HepG2 (cell line): ENCODE data around the gene DTNB. TPM values are rescaled to one million over a fixed set of nuclear protein-coding genes. Genes with fewer than 3 reads are reported as not detected.

Experiments
- ARNT2 ChIP-seq: sonication (generic); formaldehyde crosslinking; IDR thresholded peaks from 2 replicates; pipeline ENCODE4 v1.8.0; 2022; ENCODE audit warnings: mild to moderate bottlenecking, low read depth, missing genetic modification reagents, moderate library complexity
- ASH2L ChIP-seq: fragments of 300-600, 200-600 bp; sonication (generic); IDR thresholded peaks from 2 replicates; pipeline ENCODE4 v1.7.0; 2017; ENCODE audit warnings: low read depth, mild to moderate bottlenecking, moderate library complexity, mixed read lengths, low read length; ENCODE audit not compliant: insufficient read length
- CCAR2 ChIP-seq: fragments of 200-400 bp; formaldehyde crosslinking; optimal IDR thresholded peaks from 2 replicates; pipeline ENCODE3; 2018; ENCODE audit warnings: low read depth, mild to moderate bottlenecking, low read length, moderate library complexity
- FOXO1 ChIP-seq: sonication (generic); formaldehyde crosslinking; IDR thresholded peaks from 2 replicates; pipeline ENCODE4 v1.4.0; 2020; ENCODE audit warnings: missing genetic modification reagents
- HMGXB4 ChIP-seq, 2 experiments: sonication (generic) in 1 of 2; formaldehyde crosslinking in 1 of 2; IDR thresholded peaks; 2 replicates each; pipeline versions ENCODE4 v1.4.0 to v1.6.1; 2018 to 2020; ENCODE audit warnings: missing genetic modification reagents in 2 of 2, borderline replicate concordance in 1 of 2, low read depth in 1 of 2, mild to moderate bottlenecking in 1 of 2, missing biosample characterization in 1 of 2
- HNRNPL ChIP-seq: fragments of 200-400 bp; formaldehyde crosslinking; IDR thresholded peaks from 2 replicates; pipeline ENCODE4 v1.6.1; 2017; ENCODE audit warnings: mild to moderate bottlenecking, low read depth, low read length
- MIER3 ChIP-seq: IDR thresholded peaks from 2 replicates; pipeline ENCODE4 v1.6.1; 2016; ENCODE audit warnings: missing compliant biosample characterization, borderline replicate concordance
- RNF2 ChIP-seq: fragments of 450-650 bp; conservative IDR thresholded peaks from 2 replicates; pipeline ENCODE4 v1.6.1; 2016; ENCODE audit warnings: low read depth
- SMAD3 ChIP-seq: sonication (generic); formaldehyde crosslinking; IDR thresholded peaks from 2 replicates; pipeline ENCODE4 v1.4.0; 2020; ENCODE audit warnings: missing genetic modification reagents
- TRIM24 ChIP-seq: sonication (generic); formaldehyde crosslinking; IDR thresholded peaks from 2 replicates; pipeline ENCODE4 v1.8.0; 2022; ENCODE audit warnings: mild to moderate bottlenecking, missing genetic modification reagents
- U2AF2 ChIP-seq: fragments of 200-400 bp; formaldehyde crosslinking; IDR thresholded peaks from 2 replicates; pipeline ENCODE4 v1.6.1; 2017; ENCODE audit warnings: low read depth, mild to moderate bottlenecking, low read length
- ZNF383 ChIP-seq: sonication (generic); formaldehyde crosslinking; IDR thresholded peaks from 2 replicates; pipeline ENCODE4 v1.4.0; 2020; ENCODE audit warnings: missing genetic modification reagents, mild to moderate bottlenecking, borderline replicate concordance
- ZNF850 ChIP-seq: sonication (generic); formaldehyde crosslinking; conservative IDR thresholded peaks from 2 replicates; pipeline ENCODE4 v1.9.0; 2021; ENCODE audit warnings: mild to moderate bottlenecking, missing genetic modification reagents
- polyA plus RNA-seq, 8 experiments: library from polyadenylated mRNA; depleted of rRNA in 3 of 8; stranded (reverse) in 7 of 8; unstranded in 1 of 8; fragments of >200 nt; fragmentation: Illumina TruSeq in 4 of 8; extraction: Trizol in 4 of 8; gene quantifications; 2 replicates each; pipeline versions ENCODE4 v1.2.1 to v1.2.3, GENCODE V29; 2011 to 2016; ENCODE audit warnings: low read depth in 4 of 8, missing spikeins in 1 of 8, mixed read lengths in 1 of 8; ENCODE audit not compliant: insufficient read depth in 1 of 8
- total RNA-seq, 5 experiments: library from RNA; depleted of rRNA; stranded (reverse); fragments of >200 nt; fragmentation: Illumina TruSeq; extraction: Trizol; gene quantifications; 2 replicates each; pipeline ENCODE4 v1.2.3, GENCODE V29; 2016; ENCODE audit warnings: low read depth in 1 of 5
- TF ChIP-seq, protein P1 (sequence below): sonication (generic); formaldehyde crosslinking; IDR thresholded peaks from 2 replicates; pipeline ENCODE4 v1.4.0; 2020; ENCODE audit warnings: mild to moderate bottlenecking, missing genetic modification reagents
- TF ChIP-seq, protein P2 (sequence below): sonication (generic); formaldehyde crosslinking; IDR thresholded peaks from 2 replicates; pipeline ENCODE4 v1.8.0; 2022; ENCODE audit warnings: missing genetic modification reagents, mild to moderate bottlenecking, moderate library complexity, borderline replicate concordance

The DTNB gene
- total and polyA plus RNA-seq, 2 of the 13 experiments (the other 11 are each of a cell fraction or from before 2014, with no cell fraction given) = 14.4 to 23.9 TPM

DNA sequence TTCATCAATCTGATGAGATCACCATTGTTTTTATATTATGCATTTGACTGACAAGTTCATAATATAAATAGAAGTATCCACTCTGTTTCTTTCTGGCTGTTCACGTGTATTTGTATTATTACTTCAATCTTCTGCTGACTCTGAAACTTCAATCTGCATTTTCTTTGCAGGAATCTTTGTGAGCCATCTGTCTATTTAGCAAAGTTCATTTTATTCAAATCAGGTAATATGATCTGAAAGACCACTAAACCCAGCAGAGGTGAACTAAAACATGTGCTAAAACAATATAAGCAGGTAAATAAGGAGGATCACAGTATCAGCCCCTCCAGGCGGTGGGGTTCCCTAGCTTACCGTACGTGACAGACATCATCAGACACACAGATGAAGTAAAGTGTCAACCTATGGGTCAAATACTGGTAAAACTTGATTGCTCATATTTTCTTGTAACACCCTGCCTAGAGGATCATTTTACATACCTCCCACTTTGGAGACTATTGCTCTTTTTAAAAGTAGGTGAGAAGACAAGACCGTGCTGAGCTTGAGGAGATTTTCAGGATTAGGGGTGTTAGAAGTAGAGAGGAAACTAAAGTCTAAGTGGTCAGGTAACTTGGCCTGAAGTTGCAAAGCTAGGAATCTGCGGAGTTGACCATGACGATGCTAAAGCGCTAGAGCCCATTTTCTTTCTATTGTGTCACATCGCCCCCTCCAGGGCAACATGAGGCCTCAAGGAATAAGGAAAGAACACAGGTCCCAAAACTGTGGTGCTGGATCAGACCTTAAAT lies 9.0 kb downstream of the DTNB start (continued):
- TF ChIP-seq, protein P1, sequence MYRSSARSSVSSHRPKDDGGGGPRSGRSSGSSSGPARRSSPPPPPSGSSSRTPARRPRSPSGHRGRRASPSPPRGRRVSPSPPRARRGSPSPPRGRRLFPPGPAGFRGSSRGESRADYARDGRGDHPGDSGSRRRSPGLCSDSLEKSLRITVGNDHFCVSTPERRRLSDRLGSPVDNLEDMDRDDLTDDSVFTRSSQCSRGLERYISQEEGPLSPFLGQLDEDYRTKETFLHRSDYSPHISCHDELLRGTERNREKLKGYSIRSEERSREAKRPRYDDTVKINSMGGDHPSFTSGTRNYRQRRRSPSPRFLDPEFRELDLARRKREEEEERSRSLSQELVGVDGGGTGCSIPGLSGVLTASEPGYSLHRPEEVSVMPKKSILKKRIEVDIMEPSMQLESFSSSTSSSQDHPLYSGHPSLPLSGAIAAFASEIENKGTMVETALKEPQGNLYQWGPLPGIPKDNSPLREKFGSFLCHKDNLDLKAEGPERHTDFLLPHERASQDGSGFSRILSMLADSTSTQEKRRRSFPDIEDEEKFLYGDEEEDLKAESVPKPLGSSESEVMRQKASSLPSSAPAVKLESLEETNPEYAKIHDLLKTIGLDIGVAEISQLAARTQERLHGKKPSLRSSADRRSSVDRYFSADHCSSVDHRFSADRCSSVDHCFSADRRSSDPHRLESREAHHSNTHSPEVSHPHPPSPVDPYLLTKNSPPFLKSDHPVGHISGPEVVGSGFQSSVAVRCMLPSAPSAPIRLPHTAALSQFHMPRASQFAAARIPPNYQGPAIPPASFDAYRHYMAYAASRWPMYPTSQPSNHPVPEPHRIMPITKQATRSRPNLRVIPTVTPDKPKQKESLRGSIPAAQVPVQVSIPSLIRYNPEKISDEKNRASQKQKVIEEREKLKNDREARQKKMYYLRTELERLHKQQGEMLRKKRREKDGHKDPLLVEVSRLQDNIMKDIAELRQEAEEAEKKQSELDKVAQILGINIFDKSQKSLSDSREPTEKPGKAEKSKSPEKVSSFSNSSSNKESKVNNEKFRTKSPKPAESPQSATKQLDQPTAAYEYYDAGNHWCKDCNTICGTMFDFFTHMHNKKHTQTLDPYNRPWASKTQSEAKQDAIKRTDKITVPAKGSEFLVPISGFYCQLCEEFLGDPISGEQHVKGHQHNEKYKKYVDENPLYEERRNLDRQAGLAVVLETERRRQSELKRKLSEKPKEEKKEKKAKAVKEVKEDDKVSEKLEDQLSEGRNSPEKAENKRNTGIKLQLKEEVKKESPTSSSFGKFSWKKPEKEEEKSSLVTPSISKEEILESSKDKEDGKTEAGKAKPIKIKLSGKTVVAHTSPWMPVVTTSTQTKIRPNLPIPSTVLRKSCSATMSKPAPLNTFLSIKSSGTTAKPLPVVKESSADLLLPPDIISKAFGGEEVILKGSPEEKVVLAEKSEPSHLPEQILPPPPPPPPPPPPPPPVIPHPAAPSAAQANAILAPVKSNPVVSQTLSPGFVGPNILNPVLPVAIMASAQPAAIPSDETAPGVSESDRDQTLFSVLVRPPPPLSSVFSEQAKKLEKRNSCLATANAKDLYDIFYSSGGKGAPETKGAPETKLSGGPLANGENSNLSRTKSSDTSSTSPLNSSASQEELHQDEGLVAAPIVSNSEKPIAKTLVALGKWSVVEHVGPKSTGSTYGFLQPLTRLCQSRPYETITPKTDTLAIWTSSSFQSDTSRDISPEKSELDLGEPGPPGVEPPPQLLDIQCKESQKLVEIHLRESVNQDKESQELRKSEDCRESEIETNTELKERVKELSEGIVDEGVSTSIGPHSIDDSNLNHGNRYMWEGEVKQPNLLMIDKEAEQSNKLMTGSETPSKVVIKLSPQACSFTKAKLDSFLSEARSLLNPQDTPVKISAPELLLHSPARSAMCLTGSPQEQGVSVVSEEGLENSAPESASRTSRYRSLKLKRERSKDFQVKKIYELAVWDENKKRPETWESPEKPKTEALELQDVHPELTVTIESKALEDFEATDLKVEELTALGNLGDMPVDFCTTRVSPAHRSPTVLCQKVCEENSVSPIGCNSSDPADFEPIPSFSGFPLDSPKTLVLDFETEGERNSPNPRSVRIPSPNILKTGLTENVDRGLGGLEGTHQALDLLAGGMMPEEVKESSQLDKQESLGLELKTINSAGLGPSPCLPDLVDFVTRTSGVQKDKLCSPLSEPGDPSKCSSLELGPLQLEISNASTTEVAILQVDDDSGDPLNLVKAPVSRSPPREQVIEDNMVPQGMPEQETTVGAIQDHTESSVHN = 0 out of 2 replicates have a peak, but pooled peaks have one; percentile 27
- TF ChIP-seq, protein P2, sequence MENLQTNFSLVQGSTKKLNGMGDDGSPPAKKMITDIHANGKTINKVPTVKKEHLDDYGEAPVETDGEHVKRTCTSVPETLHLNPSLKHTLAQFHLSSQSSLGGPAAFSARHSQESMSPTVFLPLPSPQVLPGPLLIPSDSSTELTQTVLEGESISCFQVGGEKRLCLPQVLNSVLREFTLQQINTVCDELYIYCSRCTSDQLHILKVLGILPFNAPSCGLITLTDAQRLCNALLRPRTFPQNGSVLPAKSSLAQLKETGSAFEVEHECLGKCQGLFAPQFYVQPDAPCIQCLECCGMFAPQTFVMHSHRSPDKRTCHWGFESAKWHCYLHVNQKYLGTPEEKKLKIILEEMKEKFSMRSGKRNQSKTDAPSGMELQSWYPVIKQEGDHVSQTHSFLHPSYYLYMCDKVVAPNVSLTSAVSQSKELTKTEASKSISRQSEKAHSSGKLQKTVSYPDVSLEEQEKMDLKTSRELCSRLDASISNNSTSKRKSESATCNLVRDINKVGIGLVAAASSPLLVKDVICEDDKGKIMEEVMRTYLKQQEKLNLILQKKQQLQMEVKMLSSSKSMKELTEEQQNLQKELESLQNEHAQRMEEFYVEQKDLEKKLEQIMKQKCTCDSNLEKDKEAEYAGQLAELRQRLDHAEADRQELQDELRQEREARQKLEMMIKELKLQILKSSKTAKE = no peak
- TF ChIP-seq HNRNPL = no peak
- no peak for TF ChIP-seq U2AF2
- TF ChIP-seq ARNT2 (CRISPR knock-in tag) = peak; percentile 51; the same call in 1 of the 2 replicates
- TF ChIP-seq SMAD3 (CRISPR knock-in tag) = 0 out of 2 replicates have a peak, but pooled peaks have one; percentile 24
- no peak for TF ChIP-seq ZNF383 (CRISPR knock-in tag)
- no peak for TF ChIP-seq RNF2
- TF ChIP-seq TRIM24 = no peak
- TF ChIP-seq MIER3 = 0 out of 2 replicates have a peak, but pooled peaks have one; percentile 24
- TF ChIP-seq FOXO1 = peak; percentile 39; the same call in 1 of the 2 replicates
- peak; percentile 48 to 64; a peak in 2 of 4 replicates for TF ChIP-seq HMGXB4 (CRISPR knock-in tag; IDR thresholded peaks at IDR 0.05; ENCODE audit: borderline replicate concordance in 1 of 2, low read depth in 1 of 2)
- no peak for TF ChIP-seq CCAR2
- no peak for TF ChIP-seq ZNF850
- peak; percentile 20 for TF ChIP-seq ASH2L
